RKO (cell line): ENCODE results near the gene C22orf39.

ENCODE experiments used
- DNase-seq: peaks from one replicate; pipeline ENCODE4 v3.0.0-alpha.2; 2016; ENCODE audit warnings: low spot score

The C22orf39 gene

GRCh38 chr22:19398206-19398605, 49.3 kb downstream of the C22orf39 start:
- DNase-seq: no peak

- no peak for DNase-seq
Observed at GRCh38 chr22:19397734-19398104, 49.8 kb downstream of the C22orf39 start.

DNA sequence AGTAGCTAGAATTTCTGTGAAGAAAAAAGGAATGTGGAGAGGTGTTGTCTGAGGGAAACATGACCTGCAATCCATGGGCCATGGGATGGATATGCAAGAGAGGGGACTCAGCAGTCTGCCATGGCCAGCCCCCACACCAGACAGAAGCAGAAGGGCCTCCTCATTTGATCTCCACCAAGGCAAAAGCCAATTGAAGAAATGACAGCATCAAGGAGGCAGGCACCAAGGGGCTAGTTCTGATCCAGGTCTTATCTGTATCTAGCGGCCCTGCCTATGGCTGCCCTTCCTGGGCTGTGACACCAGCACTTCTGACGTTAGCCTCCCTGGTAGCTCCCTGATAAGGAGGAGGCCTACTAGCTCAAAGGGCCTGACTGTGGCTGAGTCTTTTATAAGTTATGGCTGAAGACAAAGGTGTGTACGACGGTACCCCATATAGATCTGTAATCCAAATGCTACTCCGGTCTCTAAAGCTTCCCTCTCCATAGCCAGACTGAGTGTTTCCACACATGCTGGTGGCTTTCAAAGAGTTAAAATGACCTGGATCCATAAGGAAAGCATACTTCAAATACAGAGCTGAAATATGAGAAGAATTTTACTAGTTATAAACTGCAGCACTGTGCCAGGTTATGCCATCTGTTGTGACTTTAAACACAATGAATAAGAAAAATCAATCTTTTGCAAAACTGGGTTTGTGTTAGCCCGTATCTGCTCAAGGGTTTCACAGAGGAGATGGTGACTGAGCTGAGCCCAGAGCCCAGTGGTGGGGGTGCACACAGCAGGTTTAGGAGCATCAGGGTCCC, 50.4 kb downstream of the C22orf39 start:
- DNase-seq: no peak

- DNase-seq: no peak
Observed at GRCh38 chr22:19396561-19396933, 51.0 kb downstream of the C22orf39 start.

DNA sequence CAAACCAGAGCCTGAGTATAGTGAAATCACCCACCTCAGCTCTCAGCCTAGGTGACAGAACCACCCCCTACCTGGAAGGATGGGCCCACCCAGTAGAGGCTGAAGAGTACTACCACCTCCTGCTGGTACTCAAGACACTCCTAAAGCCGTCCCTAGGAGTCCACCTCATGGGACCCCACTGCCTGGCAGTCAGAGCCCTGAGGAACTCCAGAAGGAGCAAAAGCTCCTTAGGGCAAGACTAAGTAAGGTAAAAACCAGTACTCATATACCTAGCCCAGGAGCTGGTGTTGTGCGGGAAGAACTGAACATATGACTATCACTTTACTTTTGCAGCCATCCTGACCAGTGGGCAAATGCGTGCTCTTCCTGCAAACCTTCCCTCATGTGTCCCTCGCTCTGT, 52.2 kb downstream of the C22orf39 start:
- no peak for DNase-seq

DNA sequence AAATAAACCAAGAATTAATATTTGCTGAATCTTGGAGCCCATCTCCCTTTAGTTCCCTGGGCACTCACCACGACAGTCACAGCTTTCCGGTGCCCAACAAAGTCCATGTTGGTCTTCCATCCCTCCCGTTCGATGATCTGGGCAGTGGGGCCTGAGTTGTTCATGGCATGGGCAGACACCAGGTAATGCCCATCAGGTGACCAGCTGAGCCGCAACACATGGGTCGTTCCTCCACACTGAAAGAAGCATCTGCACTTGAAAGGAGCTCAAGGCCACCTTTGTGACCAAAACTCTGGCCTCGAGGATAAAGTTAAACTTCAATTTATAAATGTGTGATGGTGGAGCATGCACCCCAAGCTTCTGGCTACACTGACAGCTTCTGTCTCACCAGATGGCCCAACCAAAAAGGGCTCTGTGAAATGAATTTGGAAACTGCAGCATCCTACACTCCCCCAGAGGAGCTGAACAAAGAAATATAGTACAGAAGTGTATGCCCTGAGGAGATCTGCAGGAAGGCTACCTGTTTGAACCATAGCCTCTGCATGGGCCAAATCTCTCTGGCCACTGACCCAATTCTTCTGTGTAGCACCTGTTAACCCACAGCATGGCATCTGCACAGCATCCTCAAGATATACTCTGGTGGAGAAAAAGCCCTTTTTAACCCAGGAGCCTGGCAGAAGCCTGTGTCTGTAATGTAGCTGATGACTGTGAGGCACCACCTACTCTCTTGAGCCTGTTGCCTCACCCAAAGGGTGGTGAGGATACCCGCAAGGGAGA, 53.0 kb downstream of the C22orf39 start:
- no peak for DNase-seq

DNA sequence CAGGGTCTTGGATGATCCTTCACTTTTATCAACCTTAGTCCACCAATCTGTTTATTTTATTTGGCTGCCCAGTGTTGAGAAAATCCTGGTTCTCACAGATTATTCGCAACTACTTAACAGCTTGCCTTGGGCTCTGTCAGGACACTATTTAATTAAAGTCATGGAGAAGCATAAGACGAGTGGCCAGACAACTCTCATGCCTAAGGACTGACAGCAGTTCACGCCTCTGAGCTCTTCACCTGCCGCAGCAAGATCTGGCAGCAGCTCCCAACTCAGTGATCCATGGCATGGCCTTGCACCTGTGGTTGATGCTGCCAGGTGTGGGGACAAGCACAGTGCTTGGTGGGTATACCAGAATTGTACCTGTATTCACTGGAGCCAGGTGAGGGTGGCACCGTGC, 53.8 kb downstream of the C22orf39 start:
- no peak for DNase-seq
